Prostate gland (tissue), 2 donors: ENCODE data around the gene LHPP. TPM values are rescaled to one million over a fixed set of nuclear protein-coding genes. Genes with fewer than 3 reads are reported as not detected.
A peak's percentile ranks its signal among the peaks of the same experiment; 100 is the strongest.

Source experiments
- DNase-seq: peaks from one replicate; pipeline ENCODE4 v3.0.0-alpha.2; 2019; ENCODE audit warnings: low spot score
- H3K27ac ChIP-seq, 2 donors: fragments of 200-600 bp; sonication (generic); 2 replicates each; pipeline ENCODE4 v1.5.1; 2017 to 2019
- H3K27me3 ChIP-seq: fragments of 200-600 bp; sonication (generic); replicated peaks from 2 replicates; pipeline ENCODE4 v1.5.1; 2019; ENCODE audit not compliant: insufficient read depth
- H3K36me3 ChIP-seq, 2 donors: fragments of 200-600 bp; sonication (generic); 1 replicate in 1 of 2; 2 replicates in 1 of 2; pipeline versions ENCODE4 v1.5.1 to v1.8.1; 2017 to 2019
- H3K4me1 ChIP-seq: fragments of 200-600 bp; sonication (generic); replicated peaks from 2 replicates; pipeline ENCODE4 v1.5.1; 2019
- H3K4me3 ChIP-seq, 2 donors: fragments of 200-600 bp; sonication (generic); 2 replicates each; pipeline ENCODE4 v1.5.1; 2017 to 2019
- H3K9me3 ChIP-seq: fragments of 200-600 bp; sonication (generic); 2 replicates; pipeline ENCODE4 v1.5.1; 2017
- POLR2A ChIP-seq: fragments of 450-650 bp; IDR thresholded peaks from one replicate; pipeline ENCODE4 v1.6.1; 2016; ENCODE audit warnings: antibody characterized with exemption, mild to moderate bottlenecking
- POLR2AphosphoS5 ChIP-seq: sonication (generic); formaldehyde crosslinking; IDR thresholded peaks from one replicate; pipeline ENCODE4 v1.6.1; 2017; ENCODE audit warnings: antibody characterized with exemption
- WGBS: methylation state at CpG from one replicate; pipeline ENCODE4 v1.1.5; 2018; 5-methylcytosine and 5-hydroxymethylcytosine counted together
- intact Hi-C: fragments of 100-400 bp; cut with DNase I; formaldehyde crosslinking; loops from one replicate; pipeline ENCODE4 v1.14.2; 2022
- total RNA-seq, 2 donors: library from RNA; depleted of rRNA; stranded (reverse); fragments of >200 nt; gene quantifications; one replicate each; pipeline ENCODE4 v1.1.0, GENCODE V29; 2016
- TF ChIP-seq, protein P1 (sequence below), 4 experiments: fragments of 200-600 bp in 2 of 4; fragments of 450-650 bp in 2 of 4; sonication (generic) in 2 of 4; IDR thresholded peaks; 1 replicate in 3 of 4; 2 replicates in 1 of 4; pipeline ENCODE4 v1.5.1; 2016 to 2019; ENCODE audit warnings: antibody characterized with exemption in 4 of 4, mild to moderate bottlenecking in 2 of 4, moderate library complexity in 2 of 4

LHPP gene
- total RNA-seq, 2 donors from 2014 or later, result 21.9 to 43.3 TPM

DNA sequence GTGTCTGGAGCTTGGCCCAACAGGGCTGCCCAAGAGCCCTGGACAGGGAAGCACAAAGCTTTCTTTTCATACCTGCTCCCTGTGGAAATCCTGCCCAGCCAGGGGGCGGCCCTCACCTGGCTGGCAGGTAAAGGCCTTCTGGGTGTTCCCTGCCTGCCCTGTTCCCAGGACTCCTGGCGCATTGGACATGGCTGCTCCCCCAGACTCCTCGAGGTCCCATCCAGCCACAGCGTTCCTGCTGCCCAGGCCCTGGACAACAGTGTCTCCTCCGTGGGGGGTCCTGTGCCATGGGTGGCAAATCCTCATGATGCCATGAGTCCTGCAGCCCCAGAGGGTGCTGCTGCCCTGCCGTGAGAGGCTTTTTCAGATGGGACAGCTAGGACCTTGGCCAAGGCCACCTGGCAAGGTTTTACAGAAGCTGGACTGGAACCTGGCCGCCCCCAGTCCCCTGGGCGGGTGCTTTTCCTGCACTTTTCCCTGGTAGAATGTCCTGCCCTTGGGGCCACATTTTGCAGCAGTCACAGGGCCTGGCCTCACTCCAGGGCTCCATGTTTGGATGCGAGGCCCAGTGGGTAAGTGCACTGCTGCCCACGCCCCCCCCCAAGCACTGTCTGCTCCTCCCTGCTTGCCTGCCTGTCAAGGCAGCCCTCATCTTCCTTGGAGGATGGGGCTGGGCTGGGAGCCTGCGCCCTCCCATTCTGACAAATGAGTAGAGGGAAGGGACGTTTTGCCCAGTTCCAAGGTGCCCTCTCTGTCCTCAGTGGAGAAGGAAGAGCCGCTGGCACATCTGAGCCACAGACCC lies 60.7 kb downstream of the LHPP start:
- Histone ChIP-seq H3K27me3 (no peaks in the 10 kb centered on the region), H3K4me3 (no peak overlapping the region), H3K4me1 (no peaks in the 10 kb centered on the region), H3K9me3 (no peaks in the 10 kb centered on the region), H3K36me3 (no peaks in the 10 kb centered on the region), H3K27ac (no peak overlapping the region)
- TF ChIP-seq POLR2A (no peak), POLR2AphosphoS5 (no peak)
- TF ChIP-seq, protein P1, sequence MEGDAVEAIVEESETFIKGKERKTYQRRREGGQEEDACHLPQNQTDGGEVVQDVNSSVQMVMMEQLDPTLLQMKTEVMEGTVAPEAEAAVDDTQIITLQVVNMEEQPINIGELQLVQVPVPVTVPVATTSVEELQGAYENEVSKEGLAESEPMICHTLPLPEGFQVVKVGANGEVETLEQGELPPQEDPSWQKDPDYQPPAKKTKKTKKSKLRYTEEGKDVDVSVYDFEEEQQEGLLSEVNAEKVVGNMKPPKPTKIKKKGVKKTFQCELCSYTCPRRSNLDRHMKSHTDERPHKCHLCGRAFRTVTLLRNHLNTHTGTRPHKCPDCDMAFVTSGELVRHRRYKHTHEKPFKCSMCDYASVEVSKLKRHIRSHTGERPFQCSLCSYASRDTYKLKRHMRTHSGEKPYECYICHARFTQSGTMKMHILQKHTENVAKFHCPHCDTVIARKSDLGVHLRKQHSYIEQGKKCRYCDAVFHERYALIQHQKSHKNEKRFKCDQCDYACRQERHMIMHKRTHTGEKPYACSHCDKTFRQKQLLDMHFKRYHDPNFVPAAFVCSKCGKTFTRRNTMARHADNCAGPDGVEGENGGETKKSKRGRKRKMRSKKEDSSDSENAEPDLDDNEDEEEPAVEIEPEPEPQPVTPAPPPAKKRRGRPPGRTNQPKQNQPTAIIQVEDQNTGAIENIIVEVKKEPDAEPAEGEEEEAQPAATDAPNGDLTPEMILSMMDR (IDR thresholded peaks at IDR 0.05), result no peak
- WGBS, result 78% methylated on average over 13 of the region's 13 CpGs
- DNase-seq, result no peak
- intact Hi-C loops, result no loop called here

DNA sequence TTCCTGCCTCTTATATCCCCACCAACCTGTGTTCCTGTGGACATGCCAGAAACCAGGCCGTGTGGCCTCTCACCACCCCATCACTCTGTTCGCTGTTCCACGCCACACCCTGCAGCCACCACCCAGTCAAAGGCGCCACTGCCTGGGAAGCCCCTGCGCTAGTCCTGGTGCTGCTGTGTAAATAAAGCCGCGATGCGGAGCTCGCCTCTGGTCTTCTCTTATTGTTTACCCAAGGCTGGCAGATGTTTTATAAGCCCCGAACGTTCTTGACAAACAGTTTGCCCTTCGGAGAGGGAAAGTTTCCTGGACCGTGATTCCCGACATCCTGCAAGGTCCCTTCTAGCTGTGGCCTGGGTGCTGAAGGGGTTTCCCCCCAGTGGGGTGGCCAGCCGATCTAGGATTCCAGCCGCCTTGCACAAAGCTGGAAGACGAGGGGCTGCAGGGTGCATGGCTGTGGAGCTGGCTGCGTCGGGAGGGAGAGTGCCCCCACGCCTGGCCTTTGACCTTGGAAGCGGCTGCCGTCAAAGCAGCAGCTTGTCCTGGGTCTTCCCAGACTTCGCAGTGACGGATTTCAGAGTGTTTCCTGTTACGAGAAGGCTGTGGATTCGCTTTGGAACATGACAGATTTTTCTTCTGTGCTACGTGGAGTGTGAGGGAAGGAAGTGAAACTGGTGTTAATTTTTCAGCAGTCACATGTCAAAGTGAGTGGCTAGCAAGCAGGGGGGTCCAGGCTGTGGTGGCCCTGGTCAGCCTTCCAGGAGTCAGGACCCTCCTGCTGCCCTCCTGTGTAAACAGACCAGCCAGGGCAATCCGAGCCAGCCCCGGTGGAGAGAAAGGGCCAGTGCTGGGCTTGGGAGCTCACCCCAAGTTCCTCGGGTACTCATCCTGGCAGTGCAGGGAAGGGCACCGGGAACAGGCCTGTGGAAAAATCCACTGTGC lies 61.6 kb downstream of the LHPP start:
- H3K4me1 ChIP-seq, result no peaks in the 10 kb centered on the region
- H3K9me3 ChIP-seq, result no peaks in the 10 kb centered on the region
- no peak for DNase-seq
- WGBS, result 32% methylated on average over 31 of the region's 31 CpGs
- intact Hi-C loops, result no loop called here
- peak overlapping the region in 1 of 2 donors; percentile 17 for H3K27ac ChIP-seq
- TF ChIP-seq, protein P1 (IDR thresholded peaks at IDR 0.05), result no peak
- TF ChIP-seq POLR2A (no peak), POLR2AphosphoS5 (no peak)
- H3K36me3 ChIP-seq, result no peaks in the 10 kb centered on the region
- peak overlapping the region in 1 of 2 donors; percentile 2 for H3K4me3 ChIP-seq
- H3K27me3 ChIP-seq, result no peaks in the 10 kb centered on the region

DNA sequence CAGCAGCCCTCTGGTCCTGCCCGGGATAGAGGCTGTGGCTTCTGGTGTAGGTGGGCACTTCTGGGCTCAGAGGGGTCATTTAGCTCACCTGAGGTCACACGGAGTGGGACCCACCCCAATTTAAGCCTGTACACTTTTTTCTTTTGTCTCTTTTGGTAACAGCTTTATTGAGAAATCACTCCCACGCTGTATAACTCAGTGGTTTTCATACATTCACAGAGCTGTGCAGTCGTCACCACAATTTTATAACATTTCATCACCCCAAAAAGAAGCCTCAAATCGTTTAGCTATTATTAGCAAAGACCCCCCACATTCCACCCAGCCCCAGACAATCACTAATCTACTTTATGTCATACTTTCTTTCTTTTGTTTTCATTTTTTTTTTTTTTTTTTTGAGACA lies 62.3 kb downstream of the LHPP start:
- H3K27me3 ChIP-seq, result no peaks in the 10 kb centered on the region
- intact Hi-C loops, result no loop called here
- H3K4me3 ChIP-seq, result no peak overlapping the region
- no peaks in the 10 kb centered on the region for H3K4me1 ChIP-seq
- peak overlapping the region in 1 of 2 donors; percentile 17 for H3K27ac ChIP-seq
- no peak for DNase-seq
- TF ChIP-seq POLR2AphosphoS5 (no peak), POLR2A (no peak)
- TF ChIP-seq, protein P1 (IDR thresholded peaks at IDR 0.05), result no peak
- H3K9me3 ChIP-seq, result no peaks in the 10 kb centered on the region
- H3K36me3 ChIP-seq, result no peaks in the 10 kb centered on the region
- 83% methylated on average over 5 of the region's 5 CpGs for WGBS

DNA sequence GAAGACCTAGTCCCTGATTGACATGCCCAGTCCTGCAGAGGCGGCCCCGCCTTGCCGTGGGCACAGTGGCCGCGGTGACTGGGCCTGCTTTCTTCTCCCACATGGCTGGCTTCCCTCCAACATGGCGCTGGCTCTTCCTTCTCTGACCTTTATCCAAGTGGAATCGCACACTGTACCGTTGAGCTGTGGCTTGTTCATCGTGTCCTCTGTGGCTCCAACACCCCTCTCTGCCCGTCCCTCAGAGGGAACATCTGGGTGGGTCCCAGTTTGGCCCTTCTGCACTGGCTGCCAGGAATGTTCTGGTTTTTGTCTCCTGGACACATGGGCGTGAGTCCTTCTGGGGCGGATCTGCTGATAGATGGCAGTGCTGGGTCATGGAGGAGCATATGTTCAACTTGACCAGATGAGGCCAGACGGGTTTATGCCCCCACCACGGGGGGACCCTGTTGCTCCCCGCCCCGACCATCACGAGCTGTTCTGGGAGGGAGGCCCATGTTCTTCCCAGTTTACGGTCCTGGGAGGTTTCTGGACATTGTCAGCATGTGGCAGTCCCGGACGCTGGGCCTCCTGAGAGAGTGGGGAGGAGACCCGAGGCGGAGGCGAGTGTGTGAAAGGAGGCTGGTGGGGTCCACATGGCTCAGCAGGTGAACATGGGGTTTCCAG lies 63.5 kb downstream of the LHPP start:
- TF ChIP-seq POLR2AphosphoS5 (no peak), POLR2A (no peak)
- TF ChIP-seq, protein P1 (IDR thresholded peaks at IDR 0.05), result no peak
- Histone ChIP-seq H3K36me3 (no peaks in the 10 kb centered on the region), H3K4me3 (no peak overlapping the region), H3K9me3 (no peaks in the 10 kb centered on the region), H3K27me3 (no peaks in the 10 kb centered on the region), H3K27ac (no peak overlapping the region), H3K4me1 (no peaks in the 10 kb centered on the region)
- 67% methylated on average over 23 of the region's 23 CpGs for WGBS
- DNase-seq, result no peak
- intact Hi-C loops, result no loop called here
